ENCODE results near the gene RPS16. TPM values are rescaled to one million over a fixed set of nuclear protein-coding genes. Genes with fewer than 3 reads are reported as not detected.

The RPS16 gene
- total and polyA plus RNA-seq, 2 of the 13 experiments (the other 11 are each of a cell fraction or from before 2014, with no cell fraction given): 488 to 2,583 TPM

GRCh38 chr19:39402346-39403300 is 33.1 kb downstream of the RPS16 start:
- no peak overlapping the region for H2AFZ ChIP-seq (ENCODE audit: low read length)
- H3K4me2 ChIP-seq (ENCODE audit: low read depth, low read length): peak overlapping the region; percentile 67
- peak overlapping the region; percentile 77; the same call in 1 of the 2 replicates for H3K9ac ChIP-seq (ENCODE audit: insufficient read depth, low read depth, low read length)
- no peak for DNase-seq (ENCODE audit: low spot score)
- peak overlapping the region; percentile 98 for H3K27ac ChIP-seq (ENCODE audit: extremely low read length, insufficient read depth, low read length)
- H3K4me1 ChIP-seq (ENCODE audit: insufficient read depth, low read length): peaks cover 68% of the 10 kb centered on the region
- ChIA-PET POLR2A (interaction anchor here (1.4 to 2.7 kb wide), 8 partner anchors 9 to 38 kb away, joined by 3 to 64 read pairs (median 12); partner anchors contain the start of genes MED29, PAF1, PLEKHG2 and RPS16), CTCF (ENCODE audit: low intra/inter-chr PET ratio, low total read pairs) (no interaction called here)
- WGBS (ENCODE audit: low lambda C conversion rate): 88% methylated on average over 54 of the region's 59 CpGs
- no TSS peak for BruUV-seq (replicated peaks)
- H3K27me3 ChIP-seq (ENCODE audit: control insufficient read depth in 1 of 2, insufficient read depth in 2 of 2, low read length in 2 of 2): no peaks in the 10 kb centered on the region; a peak in 1 of 5 replicates
- H4K20me1 ChIP-seq (ENCODE audit: insufficient read depth, low read length): peaks cover 8% of the 10 kb centered on the region; the same call in 1 of the 2 replicates
- intact Hi-C loops (cut with micrococcal nuclease; ENCODE audit: unreplicated experiment) (loop anchor here (5.0 kb wide), 1 partner anchor 1040 kb away; the partner anchor contains the start of gene SERTAD3), in situ Hi-C loops (cut with HindIII; ENCODE audit: extremely low pct_ligation_motif_present, low pct_unique_long_range_greater_than_20kb) (no loop called here)
- FAIRE-seq: no peak
- H3K79me2 ChIP-seq (ENCODE audit: insufficient read depth, low read length): peaks cover 9% of the 10 kb centered on the region
- H3K9me3 ChIP-seq (ENCODE audit: low read length): no peaks in the 10 kb centered on the region
- H3K4me3 ChIP-seq (replicated peaks in 1 of 3; ENCODE audit: insufficient read depth in 1 of 3, low read depth in 2 of 3, low read length in 3 of 3): no peak overlapping the region
- ATAC-seq: no peak
- H3K36me3 ChIP-seq (replicated peaks in 1 of 2; ENCODE audit: control insufficient read depth in 1 of 2, insufficient read depth in 2 of 2, low read length in 2 of 2): no peaks in the 10 kb centered on the region
- TF ChIP-seq GZF1 (CRISPR knock-in tag; IDR thresholded peaks at IDR 0.05) (no peak), AGO2 (optimal IDR thresholded peaks at IDR 0.05; ENCODE audit: low read depth, low read length) (peak; percentile 31), ZNF687 (CRISPR knock-in tag; IDR thresholded peaks at IDR 0.05) (no peak), CHCHD3 (CRISPR knock-in tag; IDR thresholded peaks at IDR 0.05) (peak; percentile 17; the same call in 1 of the 2 replicates), ZNF512 (CRISPR knock-in tag; IDR thresholded peaks at IDR 0.05) (no peak), ZNF777 (CRISPR knock-in tag; IDR thresholded peaks at IDR 0.05) (no peak), ZNF318 (CRISPR knock-in tag; IDR thresholded peaks at IDR 0.05) (no peak)

Measured in HepG2 (cell line).